NCI-H69 (cell line): ENCODE results near the gene SFXN4.
"Not testable (repeated sequence)": the region's sequence is repeated elsewhere in the genome, so short reads cannot be mapped to it uniquely, and the experiment has no call there.

ENCODE experiments used
- DNase-seq: peaks from one replicate; lab custom pipeline; 2025; lab: John Stamatoyannopoulos, UW

SFXN4 gene

DNA sequence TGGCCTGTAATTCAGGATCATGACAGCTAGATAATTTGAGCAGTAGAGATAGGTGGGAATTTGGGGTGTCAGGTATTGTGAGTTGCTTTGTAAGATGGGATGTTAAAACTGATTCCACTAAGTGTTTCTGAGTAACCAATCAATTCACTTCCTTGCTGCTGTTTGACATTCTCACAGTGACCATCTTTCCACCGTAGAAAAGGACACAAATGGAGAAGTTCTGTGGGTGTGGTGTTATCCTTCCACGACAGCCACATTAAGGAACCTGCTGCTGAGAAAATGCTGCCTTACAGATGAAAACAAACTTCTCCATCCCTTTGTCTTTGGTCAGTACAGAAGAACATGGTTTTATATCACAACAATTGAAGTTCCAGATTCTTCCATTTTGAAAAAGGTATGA is 57.7 kb downstream of the SFXN4 start:
- DNase-seq, result not testable (repeated sequence)

DNA sequence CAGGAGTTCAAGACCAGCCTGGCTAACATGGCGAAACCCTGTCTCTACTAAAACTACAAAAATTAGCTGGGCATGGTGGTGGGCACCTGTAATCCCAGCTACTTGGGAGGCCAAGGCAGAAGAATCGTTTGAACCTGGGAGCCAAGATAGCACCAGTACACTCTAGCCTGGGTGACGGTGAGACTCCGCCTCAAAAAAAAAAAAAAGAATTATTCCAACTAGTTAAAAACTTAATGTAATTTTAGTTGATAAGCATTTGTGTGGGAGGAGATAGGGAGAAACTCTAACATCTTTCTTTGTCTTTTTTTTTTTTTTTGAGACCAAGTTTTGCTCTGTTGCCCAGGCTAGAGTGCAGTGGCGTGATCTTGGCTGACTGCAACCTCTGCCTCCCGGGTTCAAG is 58.4 kb downstream of the SFXN4 start:
- DNase-seq, result not testable (repeated sequence)

DNA sequence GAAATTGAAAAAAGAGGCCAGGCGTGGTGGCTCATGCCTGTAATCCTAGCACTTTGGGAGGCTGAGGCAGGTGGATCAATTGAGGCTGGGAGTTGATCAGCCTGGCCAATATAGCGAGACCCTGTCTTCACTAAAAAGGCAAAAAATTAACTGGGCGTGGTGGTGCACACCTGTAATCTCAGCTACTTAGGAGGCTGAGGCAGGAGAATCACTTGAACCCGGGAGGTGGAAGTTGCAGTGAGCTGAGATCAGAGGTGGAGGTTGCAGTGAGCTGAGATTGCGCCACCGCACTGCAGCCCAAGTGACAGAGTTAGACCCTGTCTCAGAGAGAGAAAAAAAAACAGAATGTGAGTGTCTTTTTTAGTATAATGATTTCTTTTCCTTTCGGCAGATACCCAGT is 59.6 kb downstream of the SFXN4 start:
- DNase-seq, result not testable (repeated sequence)

DNA sequence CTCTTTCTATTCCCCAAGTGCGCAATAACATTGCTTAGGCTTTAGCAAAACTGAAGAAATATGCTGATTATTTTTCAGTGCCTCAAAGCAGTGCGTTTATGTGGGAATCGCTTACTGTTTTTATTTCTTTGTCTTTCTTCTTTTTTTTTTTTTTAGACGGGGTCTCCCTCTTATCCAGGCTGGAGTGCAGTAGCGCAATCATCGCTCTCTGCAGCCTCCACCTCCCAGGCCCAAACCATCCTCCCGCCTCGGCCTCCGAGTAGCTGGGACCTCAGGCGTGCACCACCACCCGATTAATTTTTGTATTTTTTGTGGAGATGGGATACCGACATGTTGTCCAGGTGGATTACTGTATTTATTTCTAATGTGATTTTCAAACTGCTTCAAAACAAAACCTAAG is 60.4 kb downstream of the SFXN4 start:
- no peak for DNase-seq

DNA sequence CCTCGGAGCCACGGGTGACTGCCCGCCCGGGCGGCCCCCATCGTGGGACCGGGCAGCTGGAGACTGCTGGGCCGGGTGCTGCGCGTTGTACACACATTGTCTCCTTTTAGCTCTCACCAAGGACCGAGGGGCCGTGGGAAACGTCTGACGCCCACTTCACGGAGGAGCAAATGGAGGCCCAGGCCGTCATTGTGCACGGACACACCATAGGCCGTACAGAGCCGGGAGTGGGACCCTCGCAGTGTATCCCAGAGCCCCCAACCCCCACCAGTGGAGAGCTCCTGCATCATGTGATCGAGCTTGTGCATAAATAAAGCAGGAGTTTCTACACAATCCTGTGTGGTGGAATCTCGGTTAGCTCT is 60.9 kb downstream of the SFXN4 start:
- no peak for DNase-seq

DNA sequence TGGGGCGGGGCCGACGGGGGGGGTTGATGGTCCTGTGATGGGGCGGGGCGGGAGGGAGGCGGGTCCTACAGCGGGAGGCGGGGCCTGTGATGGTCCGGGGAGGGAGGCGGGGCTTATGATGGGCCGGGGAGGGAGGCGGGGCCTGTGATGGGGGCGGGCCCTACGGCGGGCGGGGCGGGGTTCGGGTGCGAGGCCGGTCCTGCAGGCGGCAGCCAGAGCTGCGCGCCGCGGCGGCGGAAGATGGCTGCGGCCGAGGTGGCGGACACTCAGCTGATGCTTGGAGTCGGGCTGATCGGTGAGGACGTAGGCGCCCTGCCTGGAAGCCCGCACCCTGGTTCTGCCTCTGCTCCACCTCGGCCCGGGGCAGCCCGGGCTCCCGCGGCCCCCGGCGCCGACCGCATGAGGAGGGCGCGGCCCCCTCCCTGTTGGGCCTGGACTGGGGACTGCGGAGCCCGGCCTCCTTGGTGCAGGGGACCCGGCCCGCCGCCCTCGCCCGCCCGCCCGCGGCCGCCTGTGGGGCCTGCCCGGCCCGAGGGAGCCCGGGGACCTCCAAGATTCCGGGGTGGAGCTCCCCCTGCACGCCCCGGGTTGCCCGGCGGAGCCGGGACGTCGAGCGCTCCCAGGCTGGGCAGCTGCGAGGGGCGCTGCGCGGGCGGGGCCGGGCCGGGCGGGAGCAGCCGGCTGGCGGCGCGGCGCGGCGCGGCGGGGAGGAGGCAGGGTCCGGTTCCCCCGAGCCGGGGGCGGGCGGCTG is 61.4 kb downstream of the SFXN4 start, which contains the start of gene DENND10:
DENND10 (plus strand) TSS at position 211 of the 751 bp plus-strand sequence; CDS start at position 241, 30 bp downstream.
- peak; percentile 77 for DNase-seq

DNA sequence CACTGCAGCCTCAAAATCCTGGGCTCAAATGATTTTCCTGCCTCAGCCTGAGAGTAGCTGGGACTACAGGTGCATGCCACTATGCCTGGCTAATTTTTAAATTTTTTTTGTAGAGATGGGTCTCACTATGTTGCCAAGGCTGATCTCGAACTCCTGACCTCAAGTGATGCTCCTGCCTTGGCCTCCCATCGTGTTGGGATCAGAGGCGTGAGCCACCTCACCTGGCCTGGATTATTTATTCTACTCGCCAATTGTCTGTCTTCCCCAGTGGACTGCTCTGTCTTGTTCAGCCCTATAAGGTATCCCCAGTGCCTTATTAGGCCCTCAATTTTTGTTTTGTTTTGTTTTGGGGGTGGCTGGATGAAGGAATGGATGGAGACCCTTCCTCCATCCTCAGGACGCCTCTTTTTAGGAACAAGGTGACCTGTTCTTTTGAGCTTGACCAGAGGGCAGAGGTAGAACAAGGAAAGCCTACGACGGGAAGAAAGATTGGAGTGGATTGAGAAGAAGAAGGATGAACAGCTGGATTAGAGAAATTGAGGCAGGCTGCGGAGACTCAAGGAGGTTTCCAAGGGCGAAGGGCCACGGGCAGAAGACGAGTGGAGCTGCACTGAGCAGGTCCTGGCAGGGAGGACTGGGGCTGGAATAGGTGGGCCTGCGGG is 62.1 kb downstream of the SFXN4 start:
- DNase-seq, result no peak

DNA sequence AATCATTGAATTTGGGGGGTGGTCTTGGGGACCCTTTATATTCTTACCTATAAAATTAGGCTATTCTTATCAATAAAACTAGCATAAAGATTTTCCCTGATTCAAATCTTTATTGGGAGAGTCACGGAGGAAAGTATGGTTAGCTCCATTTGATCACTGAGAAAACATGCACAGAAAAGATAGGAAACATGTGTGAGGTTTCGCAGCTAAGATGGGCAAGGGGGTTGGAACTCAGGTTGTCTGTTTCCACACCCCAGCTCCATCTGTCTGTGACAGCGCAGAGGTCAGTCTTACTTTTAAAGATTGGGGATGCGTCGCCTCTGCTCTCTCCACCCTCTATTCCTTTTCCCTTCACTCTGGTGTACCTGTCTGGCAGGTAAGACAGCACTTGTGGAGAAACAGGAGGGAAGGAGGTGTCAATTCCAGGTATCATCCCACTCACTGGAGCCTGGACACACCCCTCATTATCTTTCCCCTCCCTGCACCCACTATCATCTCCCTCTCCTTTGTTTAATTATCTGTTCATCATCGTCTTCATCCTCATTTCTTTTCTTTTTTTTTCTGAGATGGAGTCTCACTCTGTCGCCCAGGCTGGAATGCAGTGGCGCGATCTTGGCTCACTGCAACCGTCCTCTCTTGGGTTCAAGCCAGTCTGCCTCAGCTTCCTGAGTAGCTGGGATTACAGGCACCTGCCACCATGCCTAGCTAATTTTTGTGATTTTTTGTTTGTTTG is 64.0 kb downstream of the SFXN4 start:
- peak; percentile 14 for DNase-seq

DNA sequence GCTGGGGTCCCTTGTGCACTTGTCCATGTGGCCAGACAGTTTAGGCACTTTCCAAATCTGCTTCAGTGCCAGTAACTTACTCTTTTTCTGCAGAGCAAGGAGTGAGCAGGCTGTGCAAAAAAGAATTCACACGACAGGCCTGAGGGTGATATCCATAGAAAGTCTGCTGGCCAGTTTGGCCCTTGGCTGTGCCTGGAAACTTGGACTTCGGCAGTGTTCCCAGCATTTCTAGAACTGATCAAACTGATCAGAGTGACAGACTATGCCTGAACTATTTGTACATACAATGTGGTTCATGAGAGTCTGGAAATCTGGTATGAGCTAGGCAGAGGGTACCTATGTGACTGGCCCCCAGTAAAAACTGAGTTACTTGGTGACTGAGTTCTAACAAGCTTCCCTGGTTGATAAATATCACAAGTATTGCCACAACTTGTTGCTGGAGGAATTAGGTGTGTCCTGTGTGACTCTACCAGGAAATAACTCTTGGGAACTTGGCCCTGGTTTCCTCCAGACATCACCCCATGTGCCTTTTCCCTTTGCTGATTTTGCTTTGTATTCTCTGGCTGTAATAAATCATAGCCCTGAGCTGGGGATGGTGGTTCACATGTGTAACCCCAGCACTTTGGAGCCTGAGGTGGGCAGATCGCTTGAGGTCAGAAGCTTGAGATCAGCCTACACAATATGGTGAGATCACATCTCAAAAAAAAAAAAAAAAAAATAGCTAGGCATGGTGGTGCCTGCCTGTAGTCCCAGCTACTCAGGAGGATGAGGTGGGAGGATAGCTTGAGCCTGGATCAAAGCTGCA is 64.9 kb downstream of the SFXN4 start:
- no peak for DNase-seq

DNA sequence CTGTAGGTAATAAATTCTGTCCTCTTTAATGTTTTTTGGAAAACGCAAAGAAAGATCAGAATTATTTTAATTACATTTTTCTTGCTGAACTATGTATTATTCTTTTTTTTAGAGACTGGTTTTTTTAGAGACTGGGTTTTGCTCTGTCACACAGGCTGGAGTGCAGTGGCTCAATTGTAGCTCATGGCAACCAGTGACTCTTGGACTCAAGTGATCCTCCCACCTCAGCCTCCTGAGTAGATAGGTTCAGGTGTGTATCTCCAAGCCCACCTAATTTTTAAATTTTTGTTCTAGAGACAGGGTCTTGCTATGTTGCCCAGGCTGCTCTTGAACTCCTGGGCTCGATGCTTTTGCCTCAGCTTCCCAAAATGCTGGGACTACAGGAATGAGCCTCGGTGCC is 66.9 kb downstream of the SFXN4 start:
- DNase-seq, result no peak

DNA sequence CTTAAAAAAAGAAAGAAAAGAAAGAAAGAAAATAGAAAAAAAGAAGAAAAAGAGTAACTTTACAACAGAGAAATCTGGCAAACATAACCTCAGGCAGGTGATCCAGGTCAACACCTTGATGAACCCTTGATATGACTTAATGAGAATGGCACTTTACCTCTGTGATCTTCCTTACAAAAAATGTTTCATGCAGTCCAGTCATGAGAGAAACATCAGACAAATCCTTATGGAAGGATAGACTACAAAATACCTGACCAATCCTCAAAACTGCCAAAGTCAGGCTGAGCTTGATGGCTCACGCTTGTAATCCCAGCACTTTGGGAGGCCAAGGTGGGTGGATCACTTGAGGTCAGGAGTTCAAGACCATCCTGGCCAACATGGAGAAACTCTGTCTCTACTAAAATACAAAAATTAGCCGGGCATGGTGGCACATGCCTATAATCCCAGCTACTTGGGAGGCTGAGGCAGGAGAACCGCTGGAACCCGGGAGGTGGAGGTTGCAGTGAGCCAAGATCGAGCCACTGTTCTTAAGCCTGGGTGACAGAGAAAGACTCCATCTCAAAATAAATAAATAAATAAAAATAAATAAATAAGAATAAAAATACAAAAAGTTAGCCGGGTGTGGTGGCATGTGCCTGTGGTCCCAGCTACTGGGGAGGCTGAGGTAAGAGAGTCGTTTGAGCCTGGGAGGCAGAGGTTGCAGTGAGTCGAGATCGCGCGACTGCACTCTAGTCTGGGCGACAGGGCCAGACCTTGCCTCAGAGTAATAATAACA is 68.7 kb downstream of the SFXN4 start:
- DNase-seq, result not testable (repeated sequence)

DNA sequence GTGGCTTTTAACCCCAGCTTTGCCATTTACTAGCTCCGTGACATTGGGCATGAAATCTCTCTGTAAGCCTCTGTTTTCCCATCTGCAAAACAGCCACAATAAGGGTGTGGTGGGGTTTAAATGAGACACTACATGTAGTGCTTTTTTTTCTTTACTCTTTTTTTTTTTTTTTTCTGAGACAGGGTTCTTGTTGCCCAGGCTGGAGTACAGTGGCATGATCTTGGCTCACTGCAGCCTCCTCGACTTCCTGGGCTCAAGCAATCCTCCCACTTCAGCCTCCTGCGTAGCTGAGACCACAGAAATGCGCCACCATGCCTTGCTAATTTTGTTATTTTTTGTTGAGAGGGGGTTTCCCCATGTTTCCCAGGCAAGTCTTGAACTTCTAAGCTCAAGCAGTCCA is 69.9 kb downstream of the SFXN4 start:
- no peak for DNase-seq

DNA sequence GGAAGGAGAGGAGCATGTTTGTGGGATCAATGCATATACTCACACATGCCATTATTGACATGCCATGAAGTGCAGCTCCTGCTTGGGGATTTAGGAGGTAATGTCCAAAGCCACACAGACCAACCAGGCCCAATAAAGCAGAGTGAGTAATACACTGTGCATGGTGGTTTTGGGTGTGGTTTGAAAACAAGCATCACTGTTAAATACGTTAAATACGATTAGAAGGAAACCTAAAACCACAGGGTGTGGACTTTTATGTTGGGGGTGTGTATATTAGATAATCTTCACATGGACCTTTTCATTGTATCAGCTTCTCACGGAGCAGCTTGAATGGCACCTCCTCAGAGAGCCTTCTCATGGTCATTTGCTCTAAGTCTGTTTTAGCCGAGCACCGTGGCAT is 74.5 kb downstream of the SFXN4 start:
- no peak for DNase-seq
